Measurements from ENCODE around the gene MAPK1.
"Not testable (repeated sequence)": the region's sequence is repeated elsewhere in the genome, so short reads cannot be mapped to it uniquely, and the experiment has no call there.

The MAPK1 gene

DNA sequence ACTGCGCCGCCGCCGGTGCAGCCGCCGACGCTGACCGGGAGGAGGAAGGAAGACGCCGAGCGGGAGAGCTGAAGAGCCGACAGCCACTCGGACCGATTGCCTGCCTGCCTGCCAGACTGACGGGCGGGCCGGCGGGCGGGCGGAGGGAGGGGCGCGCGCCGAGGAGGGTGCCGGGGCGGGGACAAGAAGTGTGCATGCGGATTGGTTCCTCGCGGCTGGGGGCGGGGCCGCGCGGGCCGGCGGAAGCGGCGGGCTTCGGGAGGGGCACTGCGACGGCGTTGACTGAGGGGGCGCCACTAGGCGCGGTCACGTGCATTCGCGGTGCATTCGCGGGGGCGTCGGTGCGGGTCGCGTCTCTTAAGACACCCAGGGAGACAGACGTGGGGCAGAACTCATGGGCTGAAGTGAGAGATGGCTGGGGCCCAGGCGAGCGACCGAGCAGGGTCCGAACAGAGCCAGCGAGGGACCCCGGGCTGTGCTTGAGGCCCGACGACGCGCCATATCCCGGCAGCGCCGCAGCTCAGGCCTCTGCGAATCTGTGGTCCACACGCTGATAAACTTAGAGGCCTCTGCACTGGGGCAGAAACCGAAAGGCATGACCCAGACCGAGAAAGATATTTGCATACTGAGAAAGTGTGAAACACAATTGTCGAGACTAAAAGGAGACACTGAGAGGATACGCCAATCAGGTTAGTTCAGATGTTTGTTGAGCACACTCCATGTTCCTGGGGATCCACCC lies at the start of gene MAPK1:
Gene MAPK1, minus strand, starts transcription at position 118 of the 739 bp plus-strand sequence. CDS start 205 bp downstream, outside the sequence.
- peak; percentile 71 to 80 for DNase-seq

DNA sequence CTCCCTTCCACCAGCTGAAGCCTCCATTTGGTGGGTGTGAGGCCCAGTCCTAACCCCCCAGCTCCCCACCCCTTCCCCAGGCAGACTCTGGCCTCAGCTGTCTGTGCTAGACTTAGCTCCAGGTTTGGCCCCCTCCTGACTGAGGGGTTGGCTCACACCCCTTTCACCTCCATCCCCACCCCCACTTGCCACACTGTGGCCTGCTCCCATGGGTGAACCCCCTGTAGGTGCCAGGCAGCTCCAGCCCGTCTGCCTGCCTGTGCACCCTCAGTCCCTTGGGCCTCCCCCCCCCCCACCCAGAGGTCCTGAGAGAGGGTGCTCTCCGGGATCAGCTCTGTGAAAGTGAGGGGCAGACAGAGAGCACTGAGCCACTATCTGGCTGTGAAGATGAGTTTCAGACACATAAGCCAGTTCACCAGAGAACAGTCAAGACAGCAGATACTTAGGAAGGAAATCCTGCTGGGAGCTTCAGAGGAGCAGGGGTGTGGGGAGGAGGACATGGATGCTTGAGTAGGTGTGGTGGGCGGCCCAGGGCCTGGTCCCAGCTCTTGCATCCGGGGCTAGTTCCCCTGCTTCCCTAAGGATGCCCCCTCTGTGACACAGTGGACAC lies 49.0 kb upstream of the MAPK1 start:
- no peak for DNase-seq

DNA sequence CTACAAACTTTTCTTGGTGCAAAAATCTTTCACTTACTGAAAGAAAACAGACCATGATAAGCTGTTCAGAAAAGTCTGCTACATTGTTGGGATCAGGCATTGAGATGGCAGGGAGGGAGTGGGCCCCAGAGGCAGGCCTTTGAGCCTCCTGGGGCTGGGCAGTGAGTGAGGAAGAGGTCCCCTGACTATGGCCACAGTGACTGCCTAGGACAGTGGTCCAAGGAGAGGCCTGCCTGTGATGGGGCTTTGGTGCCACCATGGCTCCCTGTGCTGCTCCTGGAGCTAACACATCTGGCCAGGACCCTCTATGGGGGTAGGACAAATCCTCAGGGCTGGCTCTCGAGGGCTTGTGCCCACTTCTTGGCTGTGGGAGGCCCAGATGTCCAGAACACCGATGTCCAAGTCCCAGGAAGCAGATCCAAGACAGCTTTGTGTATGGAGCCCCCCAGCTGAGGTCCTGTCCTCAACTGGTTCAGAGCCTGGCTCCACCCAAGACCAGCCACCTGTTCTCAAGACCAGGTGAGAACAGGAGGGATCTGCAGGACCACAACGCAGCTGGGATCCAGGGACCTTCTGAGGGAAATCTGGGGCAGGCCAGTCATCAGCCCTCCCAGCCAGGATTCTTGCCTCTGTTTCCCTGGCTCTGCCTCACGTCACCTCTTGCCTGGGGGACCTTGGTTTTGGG lies 48.3 kb upstream of the MAPK1 start:
- DNase-seq = no peak

DNA sequence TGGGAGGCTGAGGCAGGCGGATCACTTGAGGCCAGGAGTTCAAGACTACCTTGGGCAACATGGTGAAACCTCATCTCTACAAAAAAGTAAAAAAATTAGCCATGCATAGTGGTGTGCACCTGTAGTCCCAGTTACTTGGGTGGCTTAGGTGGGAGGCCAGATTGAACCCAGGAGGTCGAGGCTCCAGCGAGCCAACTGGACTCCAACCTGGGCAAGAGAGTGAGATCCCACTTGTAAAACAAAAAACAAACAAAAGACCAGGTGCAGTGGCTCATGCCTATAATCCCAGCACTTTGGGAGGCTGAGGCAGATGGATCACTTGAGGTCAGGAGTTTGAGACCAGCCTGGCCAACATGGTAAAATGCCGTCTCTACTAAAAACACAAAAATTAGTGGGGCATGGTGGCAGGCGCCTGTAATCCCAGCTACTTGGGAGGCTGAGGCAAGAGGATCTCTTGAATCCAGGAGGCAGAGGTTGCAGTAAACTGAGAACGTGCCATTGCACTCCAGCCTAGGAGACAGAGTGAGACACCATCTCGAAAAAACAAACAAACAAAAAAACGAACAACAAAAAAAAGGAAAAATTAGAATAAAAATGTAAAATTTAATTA lies 46.7 kb upstream of the MAPK1 start:
- not testable (repeated sequence) for DNase-seq

DNA sequence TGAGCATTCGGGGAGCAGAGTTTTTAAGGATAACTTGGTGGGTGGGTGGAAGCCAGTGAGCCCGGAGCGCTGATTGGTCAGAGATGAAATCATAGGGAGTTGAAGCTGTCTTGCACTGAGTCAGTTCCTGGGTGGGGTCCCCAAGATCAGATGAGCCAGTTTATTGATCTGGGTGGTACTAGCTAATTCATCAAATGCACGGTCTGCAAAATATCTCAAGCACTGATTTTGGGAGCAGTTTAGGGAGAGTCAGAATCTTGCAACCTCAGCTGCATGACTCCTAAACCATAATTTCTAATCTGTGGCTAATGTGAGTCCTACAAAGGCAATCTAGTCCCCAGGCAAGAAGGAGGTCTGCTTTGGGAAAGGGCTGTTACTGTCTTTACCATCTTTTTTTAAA lies 42.9 kb upstream of the MAPK1 start:
- DNase-seq = not testable (repeated sequence)

DNA sequence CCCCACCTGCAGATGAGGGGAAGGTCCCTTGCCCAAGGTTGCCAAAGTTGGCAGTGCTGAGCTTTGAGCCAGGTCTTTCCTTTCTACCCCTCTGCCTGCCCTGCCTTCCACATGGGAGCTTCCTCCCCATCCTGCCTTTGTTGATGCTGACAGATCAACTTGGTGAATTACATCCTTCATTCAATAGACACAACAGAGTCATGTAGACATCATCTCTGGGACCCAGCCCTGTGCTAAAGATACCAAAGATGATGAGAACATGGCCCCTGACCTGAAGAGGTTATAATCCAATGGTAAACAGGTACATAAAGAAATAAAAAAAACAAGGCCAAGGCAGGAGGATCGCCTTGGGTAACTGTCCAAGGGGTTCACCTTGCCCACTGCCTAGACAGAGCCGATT lies 42.4 kb upstream of the MAPK1 start:
- DNase-seq = no peak

DNA sequence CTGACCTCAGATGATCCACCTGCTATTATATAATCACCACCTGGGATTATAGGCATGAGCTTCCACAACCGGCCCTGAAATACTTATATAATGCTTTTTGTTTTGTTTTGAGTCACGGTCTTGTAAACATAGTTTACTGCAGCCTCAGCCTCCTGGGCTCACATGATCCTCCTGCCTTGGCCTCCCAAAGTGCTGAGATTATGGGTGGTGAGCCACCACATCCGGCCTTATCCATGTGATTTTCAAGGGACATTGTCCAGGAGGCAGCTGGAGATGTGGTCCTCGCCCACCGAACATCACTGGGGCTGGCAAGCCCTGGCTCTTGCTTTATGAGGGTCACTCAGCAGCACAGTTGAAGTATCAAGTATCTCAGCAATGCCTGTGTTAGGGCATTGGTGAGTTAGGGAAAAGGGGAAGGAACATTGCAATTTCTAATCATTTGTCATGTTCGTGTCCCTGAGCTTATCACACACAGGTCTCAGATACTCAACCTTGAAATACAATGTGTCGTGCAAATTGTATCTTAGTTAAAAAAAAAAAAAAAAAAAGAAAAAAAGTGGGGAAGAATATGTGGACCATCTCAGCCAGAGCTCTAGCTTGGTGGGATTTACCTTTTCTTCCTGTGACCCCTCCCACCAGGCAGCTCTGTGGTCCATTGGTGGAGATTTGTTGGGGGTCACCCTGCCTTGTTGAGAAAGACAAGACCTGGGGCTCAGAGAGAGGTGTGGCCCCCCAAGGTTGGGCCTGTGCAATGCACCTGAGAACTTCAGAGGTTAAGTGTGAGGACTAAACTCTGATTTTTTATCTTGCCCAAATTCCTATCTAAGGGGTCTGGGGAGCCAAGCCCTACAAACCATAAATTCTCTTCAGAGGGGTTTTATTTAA lies 40.4 kb upstream of the MAPK1 start:
- DNase-seq = no peak

DNA sequence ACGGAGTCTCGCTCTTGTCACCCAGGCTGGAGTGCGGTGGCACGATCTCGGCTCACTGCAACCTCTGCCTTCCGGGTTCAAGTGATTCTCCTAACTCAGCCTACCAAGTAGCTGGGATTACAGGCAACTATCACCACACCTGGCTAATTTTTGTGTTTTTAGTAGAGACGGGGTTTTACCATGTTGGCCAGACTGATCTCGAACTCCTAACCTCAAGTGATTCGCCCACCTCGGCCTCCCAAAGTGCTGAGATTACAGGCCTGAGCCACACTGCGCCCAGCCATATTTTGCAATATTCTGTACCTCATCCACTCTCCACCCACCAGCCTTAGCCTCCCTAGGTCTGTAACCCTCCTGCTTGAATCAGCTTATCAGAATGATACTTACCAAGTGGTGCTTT lies 37.8 kb upstream of the MAPK1 start:
- DNase-seq = not testable (repeated sequence)

DNA sequence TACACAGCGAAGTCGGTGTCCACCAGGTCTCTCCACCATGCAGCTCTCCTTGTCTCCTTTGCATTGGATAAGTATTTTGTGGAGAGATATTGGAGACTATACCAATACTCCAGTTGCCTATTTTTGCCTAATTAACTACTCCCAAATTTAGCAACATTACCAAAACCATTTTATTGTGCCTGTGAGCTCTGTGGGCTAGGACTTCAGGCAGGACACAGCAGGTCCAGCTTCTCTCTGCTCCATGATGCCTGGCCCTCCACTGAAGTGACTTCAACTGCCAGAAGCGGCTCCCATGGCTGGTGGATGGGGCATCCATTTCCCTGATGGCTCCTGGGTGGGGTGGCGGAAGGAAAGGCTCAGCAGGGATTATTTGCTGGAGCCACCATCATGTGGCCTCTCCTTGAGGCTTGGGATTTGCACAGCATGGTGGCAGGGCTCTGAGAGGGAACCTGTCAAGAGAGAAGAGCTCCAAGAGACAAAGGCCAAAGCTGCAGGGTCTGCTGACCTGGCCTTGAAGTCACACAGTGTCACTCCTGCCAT lies 36.9 kb upstream of the MAPK1 start:
- DNase-seq = no peak

DNA sequence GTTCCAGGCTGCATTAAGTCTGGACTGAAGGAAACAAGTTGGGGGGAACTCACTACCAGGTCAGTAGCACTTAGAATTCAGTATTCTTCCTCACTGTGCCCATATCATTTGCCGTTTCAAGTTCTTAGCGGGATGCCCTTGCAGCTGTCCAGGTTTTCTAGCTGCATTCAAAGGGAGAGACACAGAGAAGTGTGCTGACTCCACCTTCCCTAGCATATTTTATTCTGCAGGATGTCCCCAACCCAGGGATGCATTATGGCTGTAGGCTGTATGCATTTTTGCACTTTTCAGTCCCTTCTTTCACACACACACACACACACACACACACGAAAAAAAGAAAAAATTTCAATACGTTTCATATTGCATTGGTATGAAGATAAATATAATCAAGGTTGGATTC lies 35.8 kb upstream of the MAPK1 start:
- DNase-seq = no peak

DNA sequence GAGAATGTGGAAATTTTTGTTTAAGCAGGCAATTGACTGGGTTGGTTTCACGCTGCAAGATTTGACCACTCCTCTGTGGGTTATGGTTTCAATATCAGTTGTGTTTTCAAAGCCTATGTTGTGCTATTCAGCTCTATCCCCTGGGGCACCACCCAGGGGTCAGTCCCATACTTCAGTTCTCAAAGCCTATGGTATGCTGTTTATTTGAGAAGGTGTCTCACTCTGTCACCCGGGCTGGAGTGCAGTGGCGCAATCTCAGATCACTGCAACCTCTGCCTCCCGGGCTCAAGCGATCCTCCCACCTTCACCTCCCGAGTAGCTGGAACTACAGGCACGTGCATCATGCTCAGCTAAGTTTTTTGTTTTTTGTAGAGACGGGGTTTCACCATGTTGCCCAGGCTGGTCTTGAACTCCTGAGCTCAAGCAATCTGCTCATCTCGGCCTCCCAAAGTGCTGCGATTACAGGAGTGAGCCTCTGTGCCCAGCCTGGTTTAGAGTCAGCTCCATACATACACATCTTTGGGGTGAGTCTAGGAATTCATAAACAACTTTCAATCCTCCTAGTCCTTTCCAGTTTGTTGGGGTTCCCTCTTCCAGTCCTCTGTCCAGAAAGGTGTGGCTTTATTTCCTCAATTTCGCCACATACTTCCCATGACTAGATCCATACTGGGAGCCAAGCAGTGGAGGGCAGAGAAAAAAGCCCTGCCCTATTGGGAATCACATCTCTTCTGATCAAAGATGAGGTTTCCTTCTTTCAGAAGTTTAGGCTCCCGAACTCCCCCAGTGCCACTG lies 35.0 kb upstream of the MAPK1 start:
- DNase-seq = no peak

DNA sequence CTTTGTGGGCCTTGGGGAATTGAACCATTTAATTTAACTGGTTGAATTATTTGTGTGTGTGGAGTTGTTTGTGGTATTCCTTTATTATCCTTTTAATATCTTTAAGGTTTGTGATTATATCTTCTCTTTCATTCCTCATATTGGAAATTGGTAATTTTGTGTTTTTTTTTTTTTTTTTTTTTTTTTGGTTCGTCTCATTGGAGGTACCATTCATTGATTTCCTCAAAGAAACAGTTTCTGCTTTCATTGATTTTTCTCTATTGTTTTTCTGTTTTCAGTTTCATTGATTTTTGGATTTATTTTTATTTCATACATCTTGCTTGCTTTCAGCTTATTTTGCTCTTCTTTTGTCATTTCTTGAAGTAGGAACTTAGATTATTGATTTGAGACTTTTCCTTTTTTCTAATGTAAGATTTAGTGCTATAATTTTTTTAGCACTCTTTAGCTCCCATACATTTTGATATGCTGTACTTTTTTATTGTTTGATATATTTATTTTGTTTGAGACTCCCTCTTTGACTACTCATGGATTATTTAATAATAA lies 31.0 kb upstream of the MAPK1 start:
- DNase-seq = no peak

DNA sequence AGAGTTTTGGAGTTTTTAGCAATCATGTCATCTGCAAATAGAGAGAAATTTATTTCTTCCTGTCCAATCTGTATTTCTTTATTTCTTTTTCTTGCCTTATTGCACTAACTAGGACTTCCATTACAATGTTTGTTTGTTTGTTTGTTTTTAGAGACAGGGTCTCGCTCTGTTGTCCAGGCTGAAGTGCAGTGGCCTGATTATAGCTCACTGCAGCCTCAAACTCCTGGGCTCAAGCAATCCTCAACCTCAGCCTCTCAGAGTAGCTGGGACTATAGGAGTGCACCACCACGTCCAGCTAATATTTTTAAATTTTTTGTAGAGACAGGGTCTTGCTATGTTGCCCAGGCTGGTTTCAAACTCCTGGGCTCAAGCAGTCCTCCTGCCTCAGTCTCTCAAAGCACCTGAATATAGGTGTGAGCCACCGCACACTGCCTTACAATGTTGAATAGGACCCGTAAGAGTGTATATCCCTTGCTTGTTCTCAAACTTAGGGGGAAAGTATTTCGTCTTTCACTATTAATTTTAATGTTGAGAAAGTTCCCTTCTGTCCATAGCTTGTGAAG lies 29.6 kb upstream of the MAPK1 start:
- DNase-seq = no peak

DNA sequence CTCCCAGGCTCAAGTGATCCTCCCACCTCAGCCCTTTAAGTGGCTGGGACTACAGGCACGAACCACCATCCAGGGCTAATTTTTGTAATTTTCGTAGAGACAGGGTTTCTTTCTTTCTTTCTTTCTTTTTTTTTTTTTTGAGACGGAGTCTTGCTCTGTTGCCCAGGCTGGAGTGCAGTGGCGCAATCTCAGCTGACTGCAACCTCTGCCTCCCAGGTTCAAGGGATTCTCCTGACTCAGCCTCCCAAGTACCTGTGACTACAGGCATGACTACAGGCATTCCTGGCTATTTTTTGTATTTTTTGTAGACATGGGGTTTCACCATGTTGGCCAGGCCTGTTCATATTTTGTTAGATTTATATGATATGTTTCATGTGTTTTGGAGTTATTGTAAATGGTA lies 28.8 kb upstream of the MAPK1 start:
- DNase-seq = not testable (repeated sequence)

DNA sequence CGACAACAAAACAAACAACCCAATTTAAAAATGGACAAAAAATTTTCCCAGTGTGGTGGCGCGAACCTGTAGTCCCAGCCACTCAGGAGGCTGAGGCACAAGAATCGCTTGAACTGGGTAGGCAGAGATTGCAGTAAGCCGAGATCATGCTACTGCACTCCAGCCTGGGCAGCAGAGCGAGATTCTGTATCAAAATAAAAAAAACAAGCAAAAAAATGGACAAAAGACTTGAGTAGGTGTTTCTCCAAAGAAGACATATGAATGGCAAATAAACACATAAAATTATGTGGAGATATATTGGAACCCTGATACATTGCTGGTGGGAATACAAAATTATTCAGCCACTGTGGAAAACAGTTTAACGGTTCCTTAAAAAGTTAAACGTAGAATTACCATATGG lies 27.4 kb upstream of the MAPK1 start:
- no peak for DNase-seq

DNA sequence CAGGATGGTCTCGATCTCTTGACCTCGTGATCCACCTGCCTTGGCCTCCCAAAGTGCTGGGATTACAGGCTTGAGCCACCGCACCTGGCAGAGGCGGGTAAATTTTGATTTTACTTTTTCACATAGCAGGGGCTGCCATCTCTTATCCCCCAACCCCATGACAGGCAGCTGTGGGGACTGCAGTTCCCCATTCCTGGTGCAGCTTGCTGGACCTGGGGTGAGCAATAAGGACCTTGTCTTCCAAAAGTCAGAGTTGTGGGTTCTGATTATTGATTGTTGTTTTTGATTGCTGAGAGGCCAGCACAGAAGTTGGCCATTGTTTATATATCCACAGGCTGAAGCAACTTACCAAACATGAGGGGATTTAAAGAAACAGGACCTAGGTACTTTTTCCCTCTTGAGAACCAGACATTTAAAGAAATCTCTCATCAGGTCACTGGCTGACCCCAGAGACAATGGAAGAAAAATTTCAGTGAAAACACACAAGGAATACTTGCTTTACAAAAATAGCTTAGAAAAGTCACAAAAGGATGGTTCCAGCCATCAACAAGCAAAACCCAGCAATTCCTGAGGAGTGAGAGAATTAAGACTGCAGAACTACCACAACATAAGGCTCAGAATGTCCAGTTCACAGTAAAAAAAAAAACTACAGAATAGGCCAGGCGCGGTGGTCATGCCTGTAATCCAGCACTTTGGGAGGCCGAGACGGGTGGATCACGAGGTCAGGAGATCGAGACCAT lies 22.0 kb upstream of the MAPK1 start:
- no peak for DNase-seq

DNA sequence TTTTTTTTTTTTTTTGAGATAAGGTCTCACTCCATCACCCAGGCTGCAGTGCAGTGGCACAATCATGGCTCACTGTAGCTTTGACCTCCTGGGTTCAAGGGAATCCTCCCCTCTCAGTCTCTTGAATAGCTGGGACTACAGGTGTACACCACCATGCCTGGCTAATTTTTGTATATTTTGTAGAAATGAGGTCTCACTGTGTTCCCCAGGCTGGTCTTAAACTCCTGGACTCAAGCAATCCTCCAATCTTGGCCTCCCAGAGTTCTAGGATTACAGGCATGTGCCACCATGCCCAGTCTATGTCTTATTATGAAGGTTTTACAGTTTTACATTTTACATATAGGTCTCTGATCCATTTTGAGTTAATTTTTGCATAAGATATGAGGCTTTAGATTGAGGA lies 20.4 kb upstream of the MAPK1 start:
- DNase-seq = no peak

DNA sequence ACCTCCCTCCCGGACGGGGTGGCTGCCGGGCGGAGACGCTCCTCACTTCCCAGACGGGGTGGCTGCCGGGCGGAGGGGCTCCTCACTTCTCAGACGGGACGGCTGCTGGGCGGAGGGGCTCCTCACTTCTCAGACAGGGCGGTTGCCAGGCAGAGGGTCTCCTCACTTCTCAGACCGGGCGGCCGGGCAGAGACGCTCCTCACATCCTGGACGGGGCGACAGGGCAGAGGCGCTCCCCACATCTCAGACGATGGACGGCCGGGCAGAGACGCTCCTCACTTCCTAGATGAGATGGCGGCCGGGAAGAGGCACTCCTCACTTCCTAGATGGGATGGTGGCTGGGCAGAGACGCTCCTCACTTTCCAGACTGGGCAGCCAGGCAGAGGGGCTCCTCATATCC lies 16.5 kb upstream of the MAPK1 start:
- DNase-seq = not testable (repeated sequence)

DNA sequence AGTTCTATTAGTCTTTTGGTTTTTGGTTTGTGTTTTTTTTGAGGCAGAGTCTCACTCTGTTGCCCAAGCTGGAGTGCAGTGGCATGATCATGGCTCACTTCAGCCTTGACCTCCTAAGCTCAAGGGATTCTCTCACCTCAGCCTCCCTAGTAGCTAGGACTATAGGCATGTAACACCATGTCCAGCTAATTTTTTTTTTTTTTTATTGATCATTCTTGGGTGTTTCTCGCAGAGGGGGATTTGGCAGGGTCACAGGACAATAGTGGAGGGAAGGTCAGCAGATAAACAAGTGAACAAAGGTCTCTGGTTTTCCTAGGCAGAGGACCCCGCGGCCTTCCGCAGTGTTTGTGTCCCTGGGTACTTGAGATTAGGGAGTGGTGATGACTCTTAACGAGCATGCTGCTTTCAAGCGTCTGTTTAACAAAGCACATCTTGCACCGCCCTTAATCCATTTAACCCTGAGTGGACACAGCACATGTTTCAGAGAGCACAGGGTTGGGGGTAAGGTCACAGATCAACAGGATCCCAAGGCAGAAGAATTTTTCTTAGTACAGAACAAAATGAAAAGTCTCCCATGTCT lies 15.4 kb upstream of the MAPK1 start:
- not testable (repeated sequence) for DNase-seq

All from SHP77 (cell line).